ENCODE data around the gene CD55.
A peak's percentile ranks its signal among the peaks of the same experiment; 100 is the strongest.
"Not testable (repeated sequence)": the region's sequence is repeated elsewhere in the genome, so short reads cannot be mapped to it uniquely, and the experiment has no call there.

The CD55 gene

DNA sequence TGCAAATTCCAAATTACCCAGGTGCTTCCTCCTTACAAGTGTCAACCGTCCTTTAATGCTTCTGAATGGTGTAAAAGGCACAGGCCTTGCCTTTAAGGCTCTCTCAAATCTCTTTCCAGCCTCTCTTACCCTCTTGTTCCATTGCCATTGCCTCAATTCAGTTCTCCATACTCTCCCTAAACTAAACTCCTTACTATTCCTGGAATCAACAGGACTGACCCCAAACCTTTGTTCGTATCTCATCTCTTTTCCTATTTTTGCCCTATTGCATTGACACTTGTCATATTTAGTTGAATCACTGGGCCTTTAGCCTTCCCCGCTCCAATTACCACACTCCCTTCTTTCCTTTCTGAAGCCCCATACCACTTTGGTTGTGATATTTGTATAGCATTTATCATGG is 3.9 kb upstream of the CD55 start:
- no peak overlapping the region for H3K4me3 ChIP-seq (ENCODE audit: low read depth, low read length)
- TF ChIP-seq, protein P1, sequence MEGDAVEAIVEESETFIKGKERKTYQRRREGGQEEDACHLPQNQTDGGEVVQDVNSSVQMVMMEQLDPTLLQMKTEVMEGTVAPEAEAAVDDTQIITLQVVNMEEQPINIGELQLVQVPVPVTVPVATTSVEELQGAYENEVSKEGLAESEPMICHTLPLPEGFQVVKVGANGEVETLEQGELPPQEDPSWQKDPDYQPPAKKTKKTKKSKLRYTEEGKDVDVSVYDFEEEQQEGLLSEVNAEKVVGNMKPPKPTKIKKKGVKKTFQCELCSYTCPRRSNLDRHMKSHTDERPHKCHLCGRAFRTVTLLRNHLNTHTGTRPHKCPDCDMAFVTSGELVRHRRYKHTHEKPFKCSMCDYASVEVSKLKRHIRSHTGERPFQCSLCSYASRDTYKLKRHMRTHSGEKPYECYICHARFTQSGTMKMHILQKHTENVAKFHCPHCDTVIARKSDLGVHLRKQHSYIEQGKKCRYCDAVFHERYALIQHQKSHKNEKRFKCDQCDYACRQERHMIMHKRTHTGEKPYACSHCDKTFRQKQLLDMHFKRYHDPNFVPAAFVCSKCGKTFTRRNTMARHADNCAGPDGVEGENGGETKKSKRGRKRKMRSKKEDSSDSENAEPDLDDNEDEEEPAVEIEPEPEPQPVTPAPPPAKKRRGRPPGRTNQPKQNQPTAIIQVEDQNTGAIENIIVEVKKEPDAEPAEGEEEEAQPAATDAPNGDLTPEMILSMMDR (IDR thresholded peaks at IDR 0.05; ENCODE audit: borderline replicate concordance, insufficient read depth, low read depth, low read length), result no peak

DNA sequence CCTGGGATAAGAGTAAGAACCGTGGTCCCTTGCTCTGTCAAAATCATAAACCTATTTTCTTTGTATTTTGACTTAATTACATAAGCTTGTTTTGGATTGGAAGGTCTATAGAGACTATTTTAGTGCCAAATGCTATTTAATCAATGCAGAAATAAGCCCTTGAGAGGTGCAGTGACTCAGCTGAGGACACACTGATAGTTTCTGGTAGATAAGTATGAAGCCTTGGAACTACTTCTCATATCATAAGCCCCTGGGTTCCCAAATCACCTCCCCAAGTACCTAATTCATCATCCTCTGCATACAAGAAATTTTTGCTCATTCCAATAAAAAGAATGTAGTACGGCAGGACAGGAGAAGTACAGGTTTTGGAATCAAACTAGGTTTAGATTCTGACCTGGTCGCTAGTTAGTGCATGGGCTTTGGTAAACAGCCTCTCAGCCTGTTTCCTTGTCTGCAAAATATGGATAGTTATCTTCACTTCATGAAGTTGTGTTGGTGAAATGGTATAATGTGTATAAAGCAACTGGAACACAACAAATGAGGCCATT is 3.3 kb upstream of the CD55 start:
- TF ChIP-seq, protein P1 (IDR thresholded peaks at IDR 0.05; ENCODE audit: borderline replicate concordance, insufficient read depth, low read depth, low read length), result no peak
- no peak overlapping the region for H3K4me3 ChIP-seq (ENCODE audit: low read depth, low read length)

DNA sequence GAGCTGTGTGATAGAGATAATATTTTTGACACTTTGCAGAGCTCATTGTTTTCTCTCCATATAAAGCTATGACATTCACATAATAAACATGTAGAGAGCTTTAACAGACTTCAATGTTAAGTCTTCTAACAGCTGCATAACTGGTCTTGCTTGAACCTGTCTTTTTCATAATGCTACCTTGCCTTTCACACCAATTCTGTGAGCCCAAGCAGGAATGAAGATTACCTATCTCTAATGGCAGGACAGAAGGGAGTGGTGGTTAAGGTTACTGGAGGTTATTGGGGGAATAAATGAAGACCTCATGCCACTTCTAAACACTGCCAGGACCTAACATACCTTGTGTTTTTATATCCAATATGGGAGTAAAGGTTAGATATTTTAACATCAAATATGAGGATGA is 2.3 kb upstream of the CD55 start:
- no peak overlapping the region for H3K4me3 ChIP-seq (ENCODE audit: low read depth, low read length)
- TF ChIP-seq, protein P1 (IDR thresholded peaks at IDR 0.05; ENCODE audit: borderline replicate concordance, insufficient read depth, low read depth, low read length), result no peak

DNA sequence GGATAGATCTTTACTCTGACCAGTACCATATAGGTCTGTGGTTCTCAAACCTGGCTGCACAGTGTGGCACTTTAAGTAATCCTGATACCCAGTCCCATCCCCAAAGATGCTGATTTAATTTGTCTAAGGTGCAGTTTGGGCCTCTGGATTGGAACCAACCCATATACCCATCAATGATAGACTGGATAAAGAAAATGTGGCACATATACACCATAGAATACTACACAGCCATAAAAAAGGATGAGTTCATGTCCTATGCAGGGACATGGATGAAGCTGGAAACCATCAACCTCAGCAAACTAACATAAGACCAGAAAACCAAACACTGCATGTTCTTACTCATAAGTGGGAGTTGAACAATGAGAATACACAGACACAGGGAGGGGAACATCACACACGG is 1.4 kb upstream of the CD55 start:
- not testable (repeated sequence) for H3K4me3 ChIP-seq (ENCODE audit: low read depth, low read length)

DNA sequence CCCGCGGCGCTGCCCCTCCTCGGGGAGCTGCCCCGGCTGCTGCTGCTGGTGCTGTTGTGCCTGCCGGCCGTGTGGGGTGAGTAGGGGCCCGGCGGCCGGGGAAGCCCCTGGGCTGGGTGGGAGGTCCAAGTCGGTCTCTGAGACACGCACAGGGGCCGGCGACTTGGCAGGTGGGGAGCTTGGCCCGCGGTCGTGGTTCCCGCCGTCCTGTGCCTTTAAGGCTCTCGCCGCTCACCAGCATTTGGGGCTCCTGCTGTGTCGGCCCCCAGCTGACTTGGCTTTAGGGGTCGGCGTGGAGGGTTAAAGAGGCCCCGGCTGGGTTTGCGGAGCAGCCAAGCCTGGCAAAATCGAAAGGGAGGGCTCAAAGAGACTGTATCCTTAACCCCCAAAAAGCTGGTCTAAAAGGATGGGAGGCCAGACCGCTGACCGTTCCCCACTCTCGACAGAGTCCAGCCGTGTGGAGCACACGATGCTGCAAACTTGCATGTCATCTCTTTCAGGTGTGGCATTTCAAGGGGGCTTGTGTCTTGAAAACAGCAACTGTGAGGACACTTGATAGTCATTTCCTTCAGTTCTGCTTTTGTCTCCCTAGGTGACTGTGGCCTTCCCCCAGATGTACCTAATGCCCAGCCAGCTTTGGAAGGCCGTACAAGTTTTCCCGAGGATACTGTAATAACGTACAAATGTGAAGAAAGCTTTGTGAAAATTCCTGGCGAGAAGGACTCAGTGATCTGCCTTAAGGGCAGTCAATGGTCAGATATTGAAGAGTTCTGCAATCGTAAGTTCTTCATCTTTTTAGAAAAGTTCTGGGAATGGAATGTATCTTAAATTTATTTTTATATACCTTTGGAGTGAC is 540 bp downstream of the CD55 start:
- TF ChIP-seq, protein P1 (IDR thresholded peaks at IDR 0.05; ENCODE audit: borderline replicate concordance, insufficient read depth, low read depth, low read length), result no peak
- peak overlapping the region; percentile 80 for H3K4me3 ChIP-seq (ENCODE audit: low read depth, low read length)

DNA sequence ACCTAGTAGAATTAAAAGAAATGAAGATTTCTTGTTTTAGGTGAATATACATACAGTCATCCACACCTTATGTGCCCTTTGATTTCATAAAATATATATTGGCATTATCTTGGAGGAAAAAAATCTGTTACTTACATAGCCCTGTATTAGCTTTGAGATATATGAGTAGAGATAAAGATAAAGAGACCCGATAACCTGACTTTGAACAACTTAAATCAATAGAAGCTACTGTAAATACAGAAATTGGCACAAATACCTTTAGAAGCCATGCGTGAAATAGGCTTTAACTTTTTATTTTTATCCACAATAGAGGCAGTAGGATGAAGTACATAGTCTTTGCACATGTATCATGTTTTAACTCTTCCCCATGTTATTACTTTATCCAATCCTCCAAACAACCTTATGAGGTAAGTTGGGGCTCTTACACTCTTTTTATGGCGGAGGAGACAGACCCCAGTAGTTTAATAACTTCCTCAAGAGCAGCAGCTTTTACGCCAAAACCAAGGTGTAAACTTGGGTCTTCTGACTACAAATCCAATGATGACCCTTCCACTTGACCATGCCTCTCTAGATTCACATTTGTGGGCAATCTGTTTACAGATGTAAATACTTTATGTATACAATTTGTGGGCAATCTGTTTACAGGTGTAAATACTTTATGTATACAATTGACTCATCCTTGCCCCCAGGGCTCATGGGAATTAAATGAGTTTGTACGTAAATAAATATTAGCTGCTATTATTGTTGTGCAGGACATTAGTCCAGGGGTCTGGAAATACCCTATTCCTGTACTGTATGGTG is 2.1 kb downstream of the CD55 start:
- TF ChIP-seq, protein P1 (IDR thresholded peaks at IDR 0.05; ENCODE audit: borderline replicate concordance, insufficient read depth, low read depth, low read length), result no peak
- no peak overlapping the region for H3K4me3 ChIP-seq (ENCODE audit: low read depth, low read length)

DNA sequence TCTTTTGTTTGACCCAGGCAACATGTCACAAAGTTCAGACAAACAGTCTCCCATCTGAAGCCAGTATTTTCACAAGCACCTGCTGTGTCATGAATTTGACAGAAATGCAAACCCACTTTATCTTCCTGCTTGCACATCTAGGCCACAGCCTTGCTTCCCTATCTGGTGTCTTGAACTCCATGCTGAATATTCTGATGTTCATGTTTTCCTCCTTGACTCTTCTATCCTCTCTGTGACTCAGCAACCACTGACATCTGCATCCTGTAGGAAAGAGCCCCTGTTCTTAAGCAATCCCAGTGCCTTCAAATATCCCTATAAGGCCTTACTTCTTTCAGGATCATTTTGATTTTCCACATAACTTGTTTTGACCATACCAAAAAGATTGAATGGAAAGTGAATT is 6.5 kb downstream of the CD55 start:
- TF ChIP-seq, protein P1 (IDR thresholded peaks at IDR 0.05; ENCODE audit: borderline replicate concordance, insufficient read depth, low read depth, low read length), result no peak
- no peak overlapping the region for H3K4me3 ChIP-seq (ENCODE audit: low read depth, low read length)

Data from GM12875 (cell line).